Measurements from ENCODE around the gene RBMX2.

Gene RBMX2

DNA sequence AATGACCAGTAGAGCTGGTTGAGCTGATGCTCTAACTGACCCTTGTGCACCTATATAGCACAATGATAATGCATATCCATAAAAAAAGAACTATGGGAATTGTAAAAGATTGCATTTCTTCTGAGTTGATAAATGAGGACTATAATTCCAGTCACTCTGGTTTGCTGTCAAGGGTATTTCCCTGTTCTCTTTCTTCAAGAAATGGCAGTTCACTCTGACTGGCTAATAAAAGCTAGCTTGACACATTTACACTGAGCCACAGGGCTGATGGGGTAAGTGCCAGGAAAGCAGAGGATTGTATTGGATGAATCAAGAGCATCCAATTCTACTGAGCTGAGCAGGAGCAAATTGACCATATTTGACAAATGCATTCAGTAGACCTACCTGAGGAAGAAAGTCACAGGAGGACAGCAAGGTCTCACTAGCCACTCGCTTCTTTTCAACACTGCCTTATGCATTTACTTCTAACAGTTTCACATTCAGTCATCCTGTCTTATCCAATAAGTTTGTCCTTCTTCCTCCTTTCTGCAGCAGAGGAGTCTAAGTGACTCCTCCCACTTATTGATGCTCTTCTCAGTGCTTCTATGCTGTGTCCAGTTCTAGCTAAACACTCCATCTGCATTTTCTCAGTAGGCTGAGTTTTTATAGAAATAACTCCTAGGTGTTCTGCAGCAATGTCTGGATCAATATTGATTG is 43.0 kb downstream of the RBMX2 start:
- in situ Hi-C loops (cut with MboI; ENCODE audit: low sequenced_read_pairs) = no loop called here

DNA sequence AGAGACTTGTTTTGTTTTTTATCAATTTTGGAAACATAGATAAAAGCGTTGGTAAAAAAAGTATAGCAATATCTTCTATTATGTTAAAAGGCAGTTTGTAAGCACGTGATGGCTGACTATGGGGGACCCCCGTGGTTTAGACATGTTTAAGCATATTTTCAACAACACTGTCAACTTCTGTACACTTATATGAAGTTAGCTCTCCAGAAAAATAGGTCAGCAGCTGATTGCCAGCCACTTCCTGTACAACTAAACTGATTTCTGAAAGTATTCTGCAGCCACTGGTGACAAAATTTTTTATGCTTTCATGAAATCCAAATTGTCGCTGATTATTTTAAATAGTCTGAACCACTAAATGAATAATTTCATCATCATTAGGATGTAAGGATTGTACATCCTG is 45.2 kb downstream of the RBMX2 start:
- in situ Hi-C loops (cut with MboI; ENCODE audit: low sequenced_read_pairs) = no loop called here
